A673 (cell line): ENCODE results near the gene PCSK6. TPM values are rescaled to one million over a fixed set of nuclear protein-coding genes. Genes with fewer than 3 reads are reported as not detected.

Source experiments
- BruUV-seq: library from RNA; stranded (reverse); fragments of 400-500 nt; replicated peaks from 2 replicates; lab custom pipeline; 2021; lab: Mats Ljungman, UMichigan
- CTCF ChIA-PET: fragments of 300-600 bp; sonication (Branson Sonifier 250); formaldehyde crosslinking; loops from one replicate; lab custom pipeline; 2022; ENCODE audit warnings: antibody characterized with exemption; lab: Charles Lee
- POLR2A ChIA-PET: fragments of 300-600 bp; sonication (Branson Sonifier 250); formaldehyde crosslinking; loops from one replicate; lab custom pipeline; 2022; ENCODE audit warnings: antibody characterized with exemption; ENCODE audit not compliant: low non-redundant PET; lab: Charles Lee
- DNase-seq: peaks from one replicate; pipeline ENCODE4 v3.0.0-alpha.2; 2015; ENCODE audit warnings: low spot score
- H3K27ac ChIP-seq: fragments of 200-600 bp; sonication (generic); 2 replicates; pipeline ENCODE4 v1.5.1; 2016; ENCODE audit warnings: mixed run types, low read depth, mild to moderate bottlenecking, mixed read lengths, antibody characterized with exemption, low read length; ENCODE audit not compliant: poor library complexity, severe bottlenecking
- H3K27me3 ChIP-seq: fragments of 200-600 bp; sonication (generic); replicated peaks from 2 replicates; pipeline ENCODE4 v1.6.1; 2017; ENCODE audit warnings: mixed run types, low read depth, mild to moderate bottlenecking, mixed read lengths, antibody characterized with exemption, low read length; ENCODE audit not compliant: insufficient read depth, poor library complexity
- H3K36me3 ChIP-seq: fragments of 200-600 bp; sonication (generic); 2 replicates; pipeline ENCODE4 v1.6.1; 2016; ENCODE audit warnings: mixed run types, mild to moderate bottlenecking, mixed read lengths, antibody characterized with exemption, low read length; ENCODE audit not compliant: insufficient read depth, poor library complexity, severe bottlenecking
- H3K4me1 ChIP-seq: fragments of 200-600 bp; sonication (generic); 2 replicates; pipeline ENCODE4 v1.6.1; 2017; ENCODE audit warnings: mixed run types, mild to moderate bottlenecking, mixed read lengths, antibody characterized with exemption, low read length; ENCODE audit not compliant: insufficient read depth, poor library complexity, severe bottlenecking
- H3K4me3 ChIP-seq: fragments of 200-600 bp; sonication (generic); 2 replicates; pipeline ENCODE4 v1.5.1; 2016; ENCODE audit warnings: low read depth, mixed run types, mild to moderate bottlenecking, mixed read lengths, low read length; ENCODE audit not compliant: poor library complexity, severe bottlenecking
- H3K9me3 ChIP-seq: fragments of 200-600 bp; sonication (generic); 2 replicates; pipeline ENCODE4 v1.6.1; 2016; ENCODE audit warnings: mixed run types, low read depth, mild to moderate bottlenecking, mixed read lengths, antibody characterized with exemption, low read length; ENCODE audit not compliant: poor library complexity, severe bottlenecking
- EZH2 ChIP-seq: fragments of 200-600 bp; sonication (generic); IDR thresholded peaks from 2 replicates; pipeline ENCODE4 v1.6.1; 2017; ENCODE audit warnings: borderline replicate concordance, low read depth, mild to moderate bottlenecking, mixed read lengths, antibody characterized with exemption, low read length; ENCODE audit not compliant: poor library complexity, severe bottlenecking
- intact Hi-C: fragments of 100-400 bp; cut with micrococcal nuclease; formaldehyde crosslinking; loops from one replicate; pipeline ENCODE4 v1.10.0; 2022; ENCODE audit not compliant: unreplicated experiment
- total RNA-seq: library from RNA; stranded (reverse); gene quantifications from 2 replicates; pipeline ENCODE4 v1.2.3, GENCODE V29; 2021
- TF ChIP-seq, protein P1 (sequence below): fragments of 300-800, 200-600 bp; sonication (generic); conservative IDR thresholded peaks from 2 replicates; pipeline ENCODE4 v1.5.1; 2017; ENCODE audit warnings: low read depth, mild to moderate bottlenecking, antibody characterized with exemption, low read length, moderate library complexity, mixed read lengths

PCSK6 gene
- total RNA-seq, 1 experiment from 2014 or later, result 2.6 TPM

GRCh38 chr15:101276501-101277037, 212.9 kb downstream of the PCSK6 start:
- Histone ChIP-seq H3K4me3 (peak overlapping the region; percentile 97), H3K36me3 (peaks cover 59% of the 10 kb centered on the region), H3K27ac (peak overlapping the region; percentile 88), H3K27me3 (no peaks in the 10 kb centered on the region), H3K4me1 (no peaks in the 10 kb centered on the region), H3K9me3 (no peaks in the 10 kb centered on the region)
- intact Hi-C loops, result no loop called here
- ChIA-PET CTCF (interaction anchor here (0.7 kb wide), 2 partner anchors 18 to 390 kb away, joined by 3 to 4 read pairs; no protein-coding TSS in a partner anchor), POLR2A (no interaction called here)
- BruUV-seq, result no TSS peak
- peak; percentile 42 for DNase-seq
- TF ChIP-seq, protein P1, sequence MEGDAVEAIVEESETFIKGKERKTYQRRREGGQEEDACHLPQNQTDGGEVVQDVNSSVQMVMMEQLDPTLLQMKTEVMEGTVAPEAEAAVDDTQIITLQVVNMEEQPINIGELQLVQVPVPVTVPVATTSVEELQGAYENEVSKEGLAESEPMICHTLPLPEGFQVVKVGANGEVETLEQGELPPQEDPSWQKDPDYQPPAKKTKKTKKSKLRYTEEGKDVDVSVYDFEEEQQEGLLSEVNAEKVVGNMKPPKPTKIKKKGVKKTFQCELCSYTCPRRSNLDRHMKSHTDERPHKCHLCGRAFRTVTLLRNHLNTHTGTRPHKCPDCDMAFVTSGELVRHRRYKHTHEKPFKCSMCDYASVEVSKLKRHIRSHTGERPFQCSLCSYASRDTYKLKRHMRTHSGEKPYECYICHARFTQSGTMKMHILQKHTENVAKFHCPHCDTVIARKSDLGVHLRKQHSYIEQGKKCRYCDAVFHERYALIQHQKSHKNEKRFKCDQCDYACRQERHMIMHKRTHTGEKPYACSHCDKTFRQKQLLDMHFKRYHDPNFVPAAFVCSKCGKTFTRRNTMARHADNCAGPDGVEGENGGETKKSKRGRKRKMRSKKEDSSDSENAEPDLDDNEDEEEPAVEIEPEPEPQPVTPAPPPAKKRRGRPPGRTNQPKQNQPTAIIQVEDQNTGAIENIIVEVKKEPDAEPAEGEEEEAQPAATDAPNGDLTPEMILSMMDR, result peak; percentile 41
- TF ChIP-seq EZH2, result no peak

DNA sequence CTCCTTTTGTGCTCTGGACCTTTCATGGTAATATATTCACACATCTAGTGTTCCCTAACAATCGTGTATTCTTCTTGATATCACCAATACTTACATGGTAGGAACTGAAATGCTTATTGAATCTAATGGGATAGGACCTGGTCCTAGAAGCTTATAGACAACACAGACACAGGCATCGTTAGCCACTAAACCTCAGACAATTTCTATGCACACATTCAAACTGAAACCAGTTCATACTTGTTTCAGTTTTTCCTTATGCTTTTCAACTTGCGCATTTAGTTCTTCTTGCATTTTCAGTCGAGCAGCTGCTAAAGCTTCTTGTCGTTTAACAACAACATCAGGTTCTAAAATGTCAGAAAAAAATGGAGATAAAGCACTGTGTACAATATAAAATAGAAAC, 214.5 kb downstream of the PCSK6 start:
- no peak for DNase-seq
- no peak overlapping the region for H3K27ac ChIP-seq
- BruUV-seq, result no TSS peak
- no peaks in the 10 kb centered on the region for H3K9me3 ChIP-seq
- CTCF ChIA-PET, result no interaction called here
- POLR2A ChIA-PET, result no interaction called here
- H3K27me3 ChIP-seq, result no peaks in the 10 kb centered on the region
- H3K4me1 ChIP-seq, result no peaks in the 10 kb centered on the region
- H3K4me3 ChIP-seq, result no peak overlapping the region
- peaks cover 62% of the 10 kb centered on the region for H3K36me3 ChIP-seq
- intact Hi-C loops, result no loop called here
- TF ChIP-seq, protein P1, result no peak
- no peak for TF ChIP-seq EZH2

DNA sequence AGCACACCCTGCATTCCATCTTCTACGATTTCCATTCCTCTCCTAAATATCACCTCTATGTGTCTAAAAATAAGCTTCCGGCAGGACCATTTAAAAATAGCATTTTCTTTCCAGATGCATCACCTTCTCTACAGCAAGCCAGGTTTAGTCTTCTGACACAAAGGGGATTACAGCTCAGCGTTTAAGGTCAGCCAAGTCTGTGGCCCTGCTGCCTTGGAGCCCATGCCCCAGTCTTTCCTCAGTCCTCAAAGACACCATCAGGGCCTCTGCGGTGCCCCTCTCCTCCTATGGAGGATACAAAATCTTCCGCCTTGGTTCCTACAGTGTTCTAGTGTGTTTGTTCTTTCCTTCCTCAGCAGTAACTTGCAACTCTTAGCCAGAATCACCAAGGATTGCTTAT, 216.0 kb downstream of the PCSK6 start:
- ChIA-PET CTCF (no interaction called here), POLR2A (no interaction called here)
- no peak for DNase-seq
- H3K4me3 ChIP-seq, result no peak overlapping the region
- TF ChIP-seq, protein P1, result no peak
- no peak for TF ChIP-seq EZH2
- intact Hi-C loops, result no loop called here
- no peaks in the 10 kb centered on the region for H3K4me1 ChIP-seq
- BruUV-seq, result no TSS peak
- peaks cover 59% of the 10 kb centered on the region for H3K36me3 ChIP-seq
- no peak overlapping the region for H3K27ac ChIP-seq
- no peaks in the 10 kb centered on the region for H3K9me3 ChIP-seq
- H3K27me3 ChIP-seq, result no peaks in the 10 kb centered on the region
